H1 (cell line): ENCODE results near the gene OR4K17. TPM values are rescaled to one million over a fixed set of nuclear protein-coding genes. Genes with fewer than 3 reads are reported as not detected.

Source experiments
- CTCF ChIA-PET: fragments of 300-600 bp; sonication (Branson Sonifier 250); formaldehyde crosslinking; loops from one replicate; lab custom pipeline; 2021; ENCODE audit not compliant: partially characterized antibody; lab: Charles Lee
- POLR2A ChIA-PET: fragments of 300-600 bp; sonication (Branson Sonifier 250); formaldehyde crosslinking; loops from one replicate; lab custom pipeline; 2021; ENCODE audit warnings: inconsistent platforms; ENCODE audit not compliant: partially characterized antibody; lab: Charles Lee
- DNase-seq, 2 experiments: peaks; one replicate each; pipeline versions ENCODE4 v3.0.0 to v3.0.0-alpha.2; 2010 to 2022; ENCODE audit warnings: low spot score in 2 of 2, low read depth in 1 of 2, mixed read lengths in 1 of 2
- FAIRE-seq: peaks from 2 replicates; lab custom pipeline; 2011; peaks lifted over from hg19 to GRCh38; lab: Jason Lieb, UNC
- H2AFZ ChIP-seq: 2 replicates; pipeline ENCODE4 v1.8.1; 2012; ENCODE audit warnings: low read length, inconsistent platforms
- H2AK5ac ChIP-seq: 2 replicates; pipeline ENCODE4 v1.6.1; 2013; ENCODE audit warnings: low read depth, low read length
- H2BK120ac ChIP-seq: replicated peaks from 2 replicates; pipeline ENCODE3; 2013; ENCODE audit warnings: low read depth, low read length, inconsistent platforms
- H2BK12ac ChIP-seq: 2 replicates; pipeline ENCODE4 v1.6.1; 2013; ENCODE audit warnings: low read depth, low read length
- H2BK15ac ChIP-seq: 2 replicates; pipeline ENCODE4 v1.6.1; 2013; ENCODE audit warnings: low read length
- H2BK20ac ChIP-seq: 2 replicates; pipeline ENCODE4 v1.6.1; 2013; ENCODE audit warnings: low read length
- H2BK5ac ChIP-seq: 2 replicates; pipeline ENCODE4 v1.6.1; 2013; ENCODE audit warnings: low read depth, low read length
- H3K14ac ChIP-seq: 2 replicates; pipeline ENCODE4 v1.6.1; 2013; ENCODE audit warnings: inconsistent platforms; ENCODE audit not compliant: insufficient read length
- H3K18ac ChIP-seq: 2 replicates; pipeline ENCODE4 v1.6.1; 2013; ENCODE audit warnings: low read length; ENCODE audit errors: extremely low read depth
- H3K23ac ChIP-seq: 2 replicates; pipeline ENCODE4 v1.6.1; 2013; ENCODE audit warnings: inconsistent platforms; ENCODE audit not compliant: insufficient read length
- H3K23me2 ChIP-seq: 2 replicates; pipeline ENCODE4 v1.6.1; 2013; ENCODE audit warnings: low read depth, low read length
- H3K27ac ChIP-seq: 2 replicates; pipeline ENCODE4 v1.6.1; 2011; ENCODE audit warnings: low read depth, low read length, inconsistent platforms
- H3K27me3 ChIP-seq, 4 experiments: replicated peaks in 1 of 4; 1 replicate in 1 of 4; 2 replicates in 3 of 4; pipeline versions ENCODE4 v1.6.1 to v1.8.1; 2011 to 2013; ENCODE audit warnings: low read length in 3 of 4, mild to moderate bottlenecking in 3 of 4, inconsistent platforms in 2 of 4, mixed read lengths in 2 of 4, moderate library complexity in 1 of 4; ENCODE audit not compliant: control insufficient read depth in 3 of 4, insufficient read depth in 3 of 4; ENCODE audit errors: extremely low read depth in 1 of 4
- H3K36me3 ChIP-seq, 4 experiments: 2 replicates each; pipeline versions ENCODE4 v1.6.1 to v1.8.1; 2011 to 2013; ENCODE audit warnings: mild to moderate bottlenecking in 4 of 4, low read length in 3 of 4, moderate library complexity in 2 of 4, control low read depth in 1 of 4, inconsistent platforms in 1 of 4; ENCODE audit not compliant: insufficient read depth in 4 of 4, control insufficient read depth in 2 of 4
- H3K4ac ChIP-seq: replicated peaks from 2 replicates; pipeline ENCODE3; 2013; ENCODE audit warnings: low read length, low read depth, mixed read lengths, inconsistent platforms; ENCODE audit not compliant: insufficient read length
- H3K4me1 ChIP-seq, 4 experiments: replicated peaks in 1 of 4; 1 replicate in 1 of 4; 2 replicates in 3 of 4; pipeline versions ENCODE4 v1.6.1 to v1.8.1; 2011 to 2013; ENCODE audit warnings: low read length in 3 of 4, inconsistent platforms in 2 of 4, mixed read lengths in 1 of 4; ENCODE audit not compliant: insufficient read depth in 4 of 4, control insufficient read depth in 3 of 4
- H3K4me2 ChIP-seq, 2 experiments: 2 replicates each; pipeline versions ENCODE4 v1.6.1 to v1.8.1; 2011 to 2013; ENCODE audit warnings: low read depth in 2 of 2, low read length in 2 of 2, control low read depth in 1 of 2, inconsistent platforms in 1 of 2, mild to moderate bottlenecking in 1 of 2; ENCODE audit not compliant: insufficient read depth in 1 of 2
- H3K4me3 ChIP-seq, 4 experiments: fragments of 200-600, 300-600 bp in 1 of 4; sonication (generic), shearing (Covaris generic), sonication (Bioruptor Twin) in 1 of 4; 2 replicates each; pipeline versions ENCODE4 v1.5.1 to v1.8.1; 2011 to 2016; ENCODE audit warnings: low read length in 4 of 4, low read depth in 3 of 4, control low read depth in 2 of 4, inconsistent platforms in 2 of 4, mild to moderate bottlenecking in 2 of 4, mixed read lengths in 1 of 4, moderate library complexity in 1 of 4; ENCODE audit not compliant: insufficient read depth in 2 of 4; ENCODE audit errors: extremely low read depth in 1 of 4
- H3K56ac ChIP-seq: replicated peaks from 2 replicates; pipeline ENCODE3; 2013; ENCODE audit warnings: low read depth, mild to moderate bottlenecking, mixed read lengths, low read length, inconsistent platforms; ENCODE audit not compliant: insufficient read length
- H3K79me1 ChIP-seq: 2 replicates; pipeline ENCODE4 v1.6.1; 2013; ENCODE audit warnings: low read depth, low read length, control low read depth
- H3K79me2 ChIP-seq, 2 experiments: 2 replicates each; pipeline versions ENCODE4 v1.6.1 to v1.8.1; 2012 to 2013; ENCODE audit warnings: low read length in 2 of 2, mild to moderate bottlenecking in 2 of 2, inconsistent platforms in 1 of 2; ENCODE audit not compliant: insufficient read depth in 2 of 2, control insufficient read depth in 1 of 2
- H3K9ac ChIP-seq, 4 experiments: replicated peaks in 1 of 4; 1 replicate in 1 of 4; 2 replicates in 3 of 4; pipeline versions ENCODE4 v1.6.1 to v1.8.1; 2011 to 2013; ENCODE audit warnings: low read depth in 3 of 4, low read length in 3 of 4, control low read depth in 2 of 4, mild to moderate bottlenecking in 2 of 4, moderate library complexity in 2 of 4, inconsistent platforms in 1 of 4; ENCODE audit errors: extremely low read depth in 1 of 4
- H3K9me3 ChIP-seq, 2 experiments: 2 replicates each; pipeline versions ENCODE4 v1.6.1 to v1.8.1; 2012 to 2013; ENCODE audit warnings: mild to moderate bottlenecking in 2 of 2, moderate library complexity in 2 of 2, control low read depth in 1 of 2, inconsistent platforms in 1 of 2, low read depth in 1 of 2, low read length in 1 of 2, mixed read lengths in 1 of 2; ENCODE audit not compliant: insufficient read depth in 2 of 2
- H4K20me1 ChIP-seq, 2 experiments: replicated peaks in 1 of 2; 2 replicates each; pipeline versions ENCODE3 to v1.8.1; 2011 to 2013; ENCODE audit warnings: inconsistent platforms in 2 of 2, low read length in 2 of 2, mild to moderate bottlenecking in 1 of 2; ENCODE audit not compliant: insufficient read depth in 2 of 2, control insufficient read depth in 1 of 2
- H4K5ac ChIP-seq: 2 replicates; pipeline ENCODE4 v1.6.1; 2013; ENCODE audit warnings: low read length, low read depth, mixed read lengths, inconsistent platforms; ENCODE audit not compliant: insufficient read length
- H4K8ac ChIP-seq: 2 replicates; pipeline ENCODE4 v1.8.0; 2013; ENCODE audit warnings: mild to moderate bottlenecking, moderate library complexity, low read length, inconsistent platforms; ENCODE audit not compliant: insufficient read depth; ENCODE audit errors: extremely low read depth
- H4K91ac ChIP-seq: replicated peaks from 2 replicates; pipeline ENCODE3; 2013; ENCODE audit warnings: low read length, mixed read lengths, inconsistent platforms; ENCODE audit not compliant: insufficient read length
- CHD1 ChIP-seq: IDR thresholded peaks from 2 replicates; pipeline ENCODE4 v1.6.1; 2012; ENCODE audit warnings: low read depth, low read length, improper control_type of control experiment
- EP300 ChIP-seq, 2 experiments: IDR thresholded peaks; 1 replicate in 1 of 2; 2 replicates in 1 of 2; pipeline ENCODE4 v1.6.1; 2011 to 2012; ENCODE audit warnings: low read depth in 2 of 2, low read length in 2 of 2, mild to moderate bottlenecking in 2 of 2, borderline replicate concordance in 1 of 2, inconsistent platforms in 1 of 2, moderate library complexity in 1 of 2
- WGBS, 2 experiments: shearing (Covaris generic) in 1 of 2; methylation state at CpG; one replicate each; pipeline versions ENCODE4 v1.1.6 to v1.1.7; 2013 to 2015; ENCODE audit warnings: low lambda C conversion rate in 2 of 2, mixed read lengths in 2 of 2, inconsistent platforms in 1 of 2, low coverage in 1 of 2, missing lambda C conversion rate in 1 of 2; ENCODE audit not compliant: insufficient replicate concordance in 2 of 2, insufficient coverage in 1 of 2, insufficient read length in 1 of 2; ENCODE audit errors: extremely low coverage in 1 of 2, missing lambda C conversion rate in 1 of 2; 5-methylcytosine and 5-hydroxymethylcytosine counted together
- polyA plus RNA-seq, 7 experiments: library from polyadenylated mRNA; depleted of rRNA in 3 of 7; stranded (reverse) in 5 of 7; unstranded in 2 of 7; fragments of >200 nt in 5 of 7; fragments of 200-250 nt in 2 of 7; gene quantifications; 1 replicate in 5 of 7; 2 replicates in 1 of 7; 4 replicates in 1 of 7; pipeline versions ENCODE4 v1.2.1 to v1.2.3, GENCODE V29; 2011 to 2013; ENCODE audit warnings: missing spikeins in 2 of 7, mixed read lengths in 2 of 7
- total RNA-seq: library from RNA; stranded (reverse); fragmentation: NEBNext Ultra II Directional; extraction: Animal tissue kit (Norgen Biotek cat#: 25700); gene quantifications from 2 replicates; pipeline ENCODE4 v1.2.1, GENCODE V29; 2021

OR4K17 gene
- total and polyA plus RNA-seq, 2 of the 8 experiments (the other 6 are each of a cell fraction or from before 2014, with no cell fraction given) = not detected

- Histone ChIP-seq H3K79me1 (no peaks in the 10 kb centered on the region), H4K20me1 (no peaks in the 10 kb centered on the region), H3K9me3 (peaks cover 57 to 59% of the 10 kb centered on the region in 2 experiments), H3K4me1 (no peaks in the 10 kb centered on the region), H4K8ac (no peak overlapping the region), H4K5ac (no peak overlapping the region), H2BK120ac (no peak overlapping the region), H4K91ac (no peak overlapping the region), H3K9ac (no peak overlapping the region), H3K4me3 (no peak overlapping the region), H3K4ac (no peak overlapping the region), H3K27me3 (no peaks in the 10 kb centered on the region), H3K23me2 (no peaks in the 10 kb centered on the region), H2BK12ac (no peak overlapping the region), H2AFZ (no peak overlapping the region), H2BK5ac (no peak overlapping the region), H2BK20ac (no peak overlapping the region), H3K4me2 (no peak overlapping the region), H3K27ac (no peak overlapping the region), H3K18ac (no peak overlapping the region), H3K36me3 (no peaks in the 10 kb centered on the region), H3K14ac (no peak overlapping the region), H3K56ac (no peak overlapping the region), H3K23ac (no peak overlapping the region), H2AK5ac (no peak overlapping the region), H3K79me2 (no peaks in the 10 kb centered on the region), H2BK15ac (no peak overlapping the region)
- ChIA-PET POLR2A (no interaction called here), CTCF (no interaction called here)
- no peak for DNase-seq
- TF ChIP-seq CHD1 (no peak), EP300 (IDR thresholded peaks at IDR 0.05; ENCODE audit: borderline replicate concordance in 1 of 2, low read depth in 2 of 2, low read length in 2 of 2) (peak in 1 of 2 experiments; percentile 75; a peak in 1 of 3 replicates)
- no peak for FAIRE-seq
- 75% methylated on average over 5 of the region's 5 CpGs; no CpG with 5 or more reads in 1 of the 2 experiments for WGBS, 2 experiments
Observed at GRCh38 chr14:20118795-20119194, 8.3 kb downstream of the OR4K17 start.
